OCI-LY7 (cell line): Measurements from ENCODE around the gene RBM47.

Experiments
- EZH2phosphoT487 ChIP-seq: fragments of 200-600 bp; sonication (generic); IDR thresholded peaks from 2 replicates; pipeline ENCODE4 v1.6.1; 2018; ENCODE audit warnings: low read depth, borderline replicate concordance, mild to moderate bottlenecking, mixed run types, antibody characterized with exemption, low read length, moderate library complexity, mixed read lengths
- TF ChIP-seq, protein P1 (sequence below): fragments of 200-600 bp; sonication (generic); conservative IDR thresholded peaks from 2 replicates; pipeline ENCODE4 v1.5.1; 2014; ENCODE audit warnings: mild to moderate bottlenecking, antibody characterized with exemption, low read length, moderate library complexity, mixed read lengths

DNA sequence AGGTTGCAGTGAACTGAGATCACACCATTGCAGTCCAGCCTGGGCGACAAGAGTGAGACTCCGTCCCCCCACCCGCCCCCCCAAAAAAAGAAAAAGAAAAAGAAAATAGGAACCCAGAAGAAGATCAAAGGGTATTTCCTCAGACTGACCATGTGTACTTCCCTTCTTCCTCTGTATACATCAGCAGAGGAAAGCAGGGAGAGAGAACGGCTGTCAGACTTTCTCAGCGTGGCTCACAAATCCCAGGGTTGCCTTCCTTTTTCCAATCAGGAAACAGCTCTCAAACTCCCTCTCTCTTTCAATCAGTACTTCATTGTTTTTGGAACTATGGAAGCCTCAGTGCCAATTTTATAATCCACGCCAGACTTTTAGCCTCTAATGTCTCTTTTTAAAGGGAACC lies 235.4 kb downstream of the RBM47 start:
- TF ChIP-seq, protein P1, sequence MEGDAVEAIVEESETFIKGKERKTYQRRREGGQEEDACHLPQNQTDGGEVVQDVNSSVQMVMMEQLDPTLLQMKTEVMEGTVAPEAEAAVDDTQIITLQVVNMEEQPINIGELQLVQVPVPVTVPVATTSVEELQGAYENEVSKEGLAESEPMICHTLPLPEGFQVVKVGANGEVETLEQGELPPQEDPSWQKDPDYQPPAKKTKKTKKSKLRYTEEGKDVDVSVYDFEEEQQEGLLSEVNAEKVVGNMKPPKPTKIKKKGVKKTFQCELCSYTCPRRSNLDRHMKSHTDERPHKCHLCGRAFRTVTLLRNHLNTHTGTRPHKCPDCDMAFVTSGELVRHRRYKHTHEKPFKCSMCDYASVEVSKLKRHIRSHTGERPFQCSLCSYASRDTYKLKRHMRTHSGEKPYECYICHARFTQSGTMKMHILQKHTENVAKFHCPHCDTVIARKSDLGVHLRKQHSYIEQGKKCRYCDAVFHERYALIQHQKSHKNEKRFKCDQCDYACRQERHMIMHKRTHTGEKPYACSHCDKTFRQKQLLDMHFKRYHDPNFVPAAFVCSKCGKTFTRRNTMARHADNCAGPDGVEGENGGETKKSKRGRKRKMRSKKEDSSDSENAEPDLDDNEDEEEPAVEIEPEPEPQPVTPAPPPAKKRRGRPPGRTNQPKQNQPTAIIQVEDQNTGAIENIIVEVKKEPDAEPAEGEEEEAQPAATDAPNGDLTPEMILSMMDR = no peak
- TF ChIP-seq EZH2phosphoT487 = no peak
